Testis (tissue), 5 donors: Measurements from ENCODE around the gene BCO2. TPM values are rescaled to one million over a fixed set of nuclear protein-coding genes. Genes with fewer than 3 reads are reported as not detected.

Source experiments
- DNase-seq: peaks from one replicate; pipeline ENCODE4 v3.0.0-alpha.2; 2019
- H3K27ac ChIP-seq, 2 donors: fragments of 200-600 bp; sonication (generic); one replicate each; pipeline ENCODE4 v1.5.1; 2019
- H3K27me3 ChIP-seq: fragments of 200-600 bp; sonication (generic); one replicate; pipeline ENCODE4 v1.5.1; 2019
- H3K36me3 ChIP-seq: fragments of 200-600 bp; sonication (generic); one replicate; pipeline ENCODE4 v1.5.1; 2017; ENCODE audit warnings: low read depth; ENCODE audit errors: missing control alignments
- H3K4me1 ChIP-seq: fragments of 200-600 bp; sonication (generic); one replicate; pipeline ENCODE4 v1.5.1; 2019
- H3K4me3 ChIP-seq, 2 donors: fragments of 200-600 bp; sonication (generic); one replicate each; pipeline ENCODE4 v1.5.1; 2017 to 2019
- H3K9me3 ChIP-seq: fragments of 200-600 bp; sonication (generic); one replicate; pipeline ENCODE4 v1.5.1; 2017
- POLR2A ChIP-seq: fragments of 450-650 bp; IDR thresholded peaks from one replicate; pipeline ENCODE4 v1.6.1; 2017; ENCODE audit warnings: antibody characterized with exemption, mild to moderate bottlenecking, moderate library complexity
- WGBS, 2 donors: methylation state at CpG; one replicate each; pipeline ENCODE4 v1.1.5; 2018; 5-methylcytosine and 5-hydroxymethylcytosine counted together
- intact Hi-C: fragments of 100-400 bp; cut with DNase I; formaldehyde crosslinking; loops from one replicate; pipeline ENCODE4 v1.15.1; 2023; ENCODE audit warnings: low total_unique reads
- long read RNA-seq, 2 donors: transcript quantifications; one replicate each; lab custom pipeline, GENCODE V29; 2026
- polyA plus RNA-seq: library from polyadenylated mRNA; stranded (reverse); fragments of 350-450 nt; fragmentation: Illumina TruSeq; extraction: RNeasy Lipid Tissue Mini Kit (QIAGEN cat#74804); gene quantifications from one replicate; pipeline ENCODE4 v1.2.3, GENCODE V29; 2014; ENCODE audit warnings: low read depth, low replicate concordance; ENCODE audit not compliant: insufficient read depth
- total RNA-seq, 2 donors: library from RNA; depleted of rRNA; stranded (reverse); fragments of >200 nt; gene quantifications; one replicate each; pipeline ENCODE4 v1.2.3, GENCODE V29; 2016
- TF ChIP-seq, protein P1 (sequence below), 3 experiments: fragments of 450-650 bp in 2 of 3; fragments of 200-600 bp in 1 of 3; sonication (generic) in 1 of 3; IDR thresholded peaks; one replicate each; pipeline ENCODE4 v1.5.1; 2016 to 2019; ENCODE audit warnings: antibody characterized with exemption in 3 of 3, mild to moderate bottlenecking in 2 of 3, moderate library complexity in 1 of 3

BCO2 gene, protein sequence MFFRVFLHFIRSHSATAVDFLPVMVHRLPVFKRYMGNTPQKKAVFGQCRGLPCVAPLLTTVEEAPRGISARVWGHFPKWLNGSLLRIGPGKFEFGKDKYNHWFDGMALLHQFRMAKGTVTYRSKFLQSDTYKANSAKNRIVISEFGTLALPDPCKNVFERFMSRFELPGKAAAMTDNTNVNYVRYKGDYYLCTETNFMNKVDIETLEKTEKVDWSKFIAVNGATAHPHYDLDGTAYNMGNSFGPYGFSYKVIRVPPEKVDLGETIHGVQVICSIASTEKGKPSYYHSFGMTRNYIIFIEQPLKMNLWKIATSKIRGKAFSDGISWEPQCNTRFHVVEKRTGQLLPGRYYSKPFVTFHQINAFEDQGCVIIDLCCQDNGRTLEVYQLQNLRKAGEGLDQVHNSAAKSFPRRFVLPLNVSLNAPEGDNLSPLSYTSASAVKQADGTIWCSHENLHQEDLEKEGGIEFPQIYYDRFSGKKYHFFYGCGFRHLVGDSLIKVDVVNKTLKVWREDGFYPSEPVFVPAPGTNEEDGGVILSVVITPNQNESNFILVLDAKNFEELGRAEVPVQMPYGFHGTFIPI
- total RNA-seq (10 to 100 TPM; 10.4 to 11.0 TPM), polyA plus RNA-seq (10.2 TPM)
- long read RNA-seq, donor 1, partial matches to known transcripts, result 0 of 1 reads
- long read RNA-seq, donor 1, other reads (novel, unspliced or antisense), result 0 of 1 reads
- long read RNA-seq, donor 2, result 0 reads

DNA sequence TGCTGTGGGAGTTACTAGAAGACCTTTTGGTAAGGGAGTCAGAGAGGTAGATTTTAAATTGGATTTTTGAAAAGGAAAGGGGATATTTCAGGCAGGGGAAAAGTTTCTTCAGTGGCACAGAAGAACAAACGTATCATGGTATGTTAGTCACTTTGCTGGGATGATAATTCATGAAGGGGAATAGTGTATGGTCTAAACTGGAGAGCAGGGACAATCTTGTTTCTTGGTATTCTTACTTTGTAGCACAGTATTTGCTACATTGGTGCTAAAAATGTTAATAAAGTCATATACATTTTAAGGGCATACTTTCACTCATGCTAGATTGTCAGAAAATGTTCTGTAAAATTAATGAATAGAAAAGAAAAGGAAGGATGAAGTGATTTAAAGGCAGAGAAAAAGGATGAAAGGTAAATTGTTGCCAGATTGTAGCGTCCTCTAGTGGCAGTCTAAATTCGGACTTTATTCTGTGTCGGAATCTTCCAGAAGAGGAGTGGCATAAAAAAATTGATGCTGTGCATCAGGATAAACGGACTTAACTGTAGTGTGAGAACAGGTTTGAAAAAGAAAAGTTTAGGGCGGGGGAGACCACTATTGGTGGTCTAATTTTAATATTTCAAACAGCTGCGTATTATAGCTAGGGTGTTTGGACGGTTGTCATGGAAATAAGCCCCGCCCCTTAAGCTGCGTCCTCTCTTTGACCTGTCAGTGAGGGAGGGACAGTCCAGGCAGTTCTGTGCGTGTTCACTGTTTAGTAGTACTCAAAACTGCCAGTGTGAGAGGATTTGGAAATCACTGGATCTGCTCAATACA, at the start of gene BCO2:
Gene BCO2 (plus strand): TSS at position 724 of the 810 bp plus-strand sequence. CDS start 90 bp downstream, outside the sequence.
- DNase-seq, result peak; percentile 88
- Histone ChIP-seq H3K36me3 (no peaks in the 10 kb centered on the region), H3K27ac (peak within 1 kb of the TSS; percentile 21 to 37), H3K27me3 (no peaks in the 10 kb centered on the region), H3K9me3 (no peaks in the 10 kb centered on the region), H3K4me3 (peak within 1 kb of the TSS in 1 of 2 donors; percentile 20), H3K4me1 (peaks cover 3% of the 10 kb centered on the region)
- no peak for TF ChIP-seq POLR2A
- TF ChIP-seq, protein P1, sequence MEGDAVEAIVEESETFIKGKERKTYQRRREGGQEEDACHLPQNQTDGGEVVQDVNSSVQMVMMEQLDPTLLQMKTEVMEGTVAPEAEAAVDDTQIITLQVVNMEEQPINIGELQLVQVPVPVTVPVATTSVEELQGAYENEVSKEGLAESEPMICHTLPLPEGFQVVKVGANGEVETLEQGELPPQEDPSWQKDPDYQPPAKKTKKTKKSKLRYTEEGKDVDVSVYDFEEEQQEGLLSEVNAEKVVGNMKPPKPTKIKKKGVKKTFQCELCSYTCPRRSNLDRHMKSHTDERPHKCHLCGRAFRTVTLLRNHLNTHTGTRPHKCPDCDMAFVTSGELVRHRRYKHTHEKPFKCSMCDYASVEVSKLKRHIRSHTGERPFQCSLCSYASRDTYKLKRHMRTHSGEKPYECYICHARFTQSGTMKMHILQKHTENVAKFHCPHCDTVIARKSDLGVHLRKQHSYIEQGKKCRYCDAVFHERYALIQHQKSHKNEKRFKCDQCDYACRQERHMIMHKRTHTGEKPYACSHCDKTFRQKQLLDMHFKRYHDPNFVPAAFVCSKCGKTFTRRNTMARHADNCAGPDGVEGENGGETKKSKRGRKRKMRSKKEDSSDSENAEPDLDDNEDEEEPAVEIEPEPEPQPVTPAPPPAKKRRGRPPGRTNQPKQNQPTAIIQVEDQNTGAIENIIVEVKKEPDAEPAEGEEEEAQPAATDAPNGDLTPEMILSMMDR (IDR thresholded peaks at IDR 0.05), result peak; percentile 82 to 86 (median 86)
- intact Hi-C loops, result no loop called here
- 6% methylated on average over 11 of the region's 11 CpGs for WGBS, 2 donors

DNA sequence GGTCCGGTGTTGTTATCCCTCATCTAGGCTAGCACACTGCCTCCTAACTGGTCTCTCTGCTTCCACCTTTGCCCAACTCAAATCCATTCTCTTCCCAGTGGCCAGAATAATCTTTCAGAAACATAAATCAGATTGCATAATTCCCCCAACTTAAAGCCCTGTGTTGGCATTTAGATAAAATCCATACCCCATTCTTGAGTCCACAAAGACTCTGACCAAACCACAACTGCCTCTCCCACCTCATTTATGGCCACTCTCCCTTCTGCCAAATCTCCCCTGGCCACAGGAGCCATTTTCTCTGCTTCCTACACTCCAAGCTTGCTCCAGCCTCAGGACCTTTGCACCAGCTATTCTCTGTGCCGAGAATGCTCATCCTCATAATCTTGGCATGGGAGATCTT, 48.3 kb upstream of the BCO2 start:
- WGBS, 2 donors, result 92 to 97% methylated on average over 2 of the region's 2 CpGs
- H3K9me3 ChIP-seq, result no peaks in the 10 kb centered on the region
- H3K27me3 ChIP-seq, result no peaks in the 10 kb centered on the region
- no peaks in the 10 kb centered on the region for H3K4me1 ChIP-seq
- intact Hi-C loops, result no loop called here
- H3K4me3 ChIP-seq, result no peak overlapping the region
- DNase-seq, result no peak
- H3K27ac ChIP-seq, result no peak overlapping the region
- no peaks in the 10 kb centered on the region for H3K36me3 ChIP-seq
- TF ChIP-seq, protein P1 (IDR thresholded peaks at IDR 0.05), result no peak
- TF ChIP-seq POLR2A, result no peak

DNA sequence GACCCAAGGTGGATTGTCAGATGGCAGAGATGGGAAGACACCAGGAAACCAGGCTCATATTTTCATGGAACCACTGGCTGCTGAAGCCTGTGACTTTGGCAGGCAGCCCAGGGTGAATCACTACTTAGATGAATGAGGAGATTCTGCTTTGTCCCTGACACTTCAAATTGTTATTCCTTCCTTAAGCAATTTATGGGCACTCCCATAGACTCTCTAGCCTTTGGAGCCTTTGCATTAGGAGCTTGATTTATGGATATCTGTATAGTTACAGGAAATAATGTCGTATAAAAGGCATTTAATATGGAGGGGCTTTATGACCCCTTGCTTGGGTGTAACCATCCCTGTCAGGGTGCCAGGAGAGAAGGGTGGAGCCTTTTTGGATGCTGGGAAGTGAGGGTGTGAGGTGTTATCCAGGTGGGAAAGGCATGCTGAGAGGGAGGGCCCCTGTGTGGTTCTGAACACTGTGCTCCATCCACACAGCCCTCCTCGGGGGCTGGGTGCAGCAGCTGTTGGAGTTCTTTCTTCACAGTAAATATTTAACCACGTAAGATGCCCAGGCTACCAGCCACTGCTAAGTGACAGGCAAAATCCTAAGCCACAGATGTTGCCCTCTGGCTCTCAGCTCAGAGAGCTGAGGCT, 46.7 kb upstream of the BCO2 start:
- TF ChIP-seq, protein P1 (IDR thresholded peaks at IDR 0.05), result no peak
- no peak for TF ChIP-seq POLR2A
- no peaks in the 10 kb centered on the region for H3K4me1 ChIP-seq
- H3K36me3 ChIP-seq, result no peaks in the 10 kb centered on the region
- H3K9me3 ChIP-seq, result no peaks in the 10 kb centered on the region
- no peak overlapping the region for H3K4me3 ChIP-seq
- DNase-seq, result peak; percentile 77
- intact Hi-C loops, result no loop called here
- WGBS, 2 donors, result 74 to 83% methylated on average over 1 to 3 of the region's 3 CpGs
- no peaks in the 10 kb centered on the region for H3K27me3 ChIP-seq
- no peak overlapping the region for H3K27ac ChIP-seq

DNA sequence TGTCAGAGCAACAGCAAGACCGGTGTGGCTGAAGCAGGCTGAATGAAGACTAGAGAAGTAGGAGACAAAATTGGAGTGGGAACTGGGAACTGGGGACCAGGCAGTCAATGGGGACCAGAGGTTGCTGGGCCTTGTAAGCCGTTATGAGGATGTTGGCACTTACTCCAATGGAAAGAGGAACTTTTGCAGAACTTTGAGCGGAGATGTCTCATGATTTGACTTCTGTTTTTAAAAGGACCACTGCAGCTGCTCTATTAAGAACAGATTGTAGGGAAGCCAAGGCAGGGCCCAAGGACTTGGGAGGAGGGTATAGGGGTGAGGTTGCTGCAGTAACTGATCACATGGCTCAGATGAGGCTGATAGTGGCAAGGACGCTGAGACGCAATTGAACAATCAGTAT, 45.7 kb upstream of the BCO2 start:
- DNase-seq, result peak; percentile 18
- no peaks in the 10 kb centered on the region for H3K27me3 ChIP-seq
- H3K4me3 ChIP-seq, result no peak overlapping the region
- no peak overlapping the region for H3K27ac ChIP-seq
- WGBS, 2 donors, result 81 to 83% methylated on average over 5 of the region's 5 CpGs
- no peaks in the 10 kb centered on the region for H3K9me3 ChIP-seq
- TF ChIP-seq, protein P1 (IDR thresholded peaks at IDR 0.05), result no peak
- TF ChIP-seq POLR2A, result no peak
- no peaks in the 10 kb centered on the region for H3K36me3 ChIP-seq
- H3K4me1 ChIP-seq, result no peaks in the 10 kb centered on the region
- intact Hi-C loops, result no loop called here
